Uterus (tissue), 2 donors: Measurements from ENCODE around the gene NUMA1.

ENCODE experiments used
- POLR2A ChIP-seq, 2 donors: fragments of 450-650 bp; IDR thresholded peaks; one replicate each; pipeline ENCODE4 v1.6.1; 2016; ENCODE audit warnings: antibody characterized with exemption in 2 of 2, mild to moderate bottlenecking in 1 of 2, moderate library complexity in 1 of 2
- TF ChIP-seq, protein P1 (sequence below), 4 experiments: fragments of 200-600 bp in 2 of 4; fragments of 450-650 bp in 2 of 4; sonication (generic) in 2 of 4; IDR thresholded peaks; one replicate each; pipeline ENCODE4 v1.5.1; 2016 to 2019; ENCODE audit warnings: antibody characterized with exemption in 4 of 4, mild to moderate bottlenecking in 2 of 4, moderate library complexity in 1 of 4

DNA sequence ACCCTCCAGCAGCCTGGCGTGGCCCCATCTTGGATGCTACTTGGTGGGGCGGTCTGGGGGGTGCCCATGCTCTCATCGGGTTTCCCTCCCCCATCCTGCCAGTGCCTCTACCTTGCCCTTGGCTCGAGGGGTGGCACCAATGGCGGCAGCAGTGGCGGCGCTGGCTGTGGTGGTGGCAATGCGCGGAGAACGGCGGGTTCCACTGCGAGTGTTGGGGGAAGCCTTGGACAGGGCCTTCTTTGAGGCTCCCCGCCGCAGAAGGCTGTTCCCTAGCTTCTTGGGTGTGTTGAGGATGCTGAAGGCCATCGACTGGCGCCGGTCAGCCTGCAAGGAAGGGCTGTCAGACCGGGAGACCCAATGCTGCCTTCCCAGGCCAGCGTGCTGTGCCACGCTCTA lies 76.6 kb downstream of the NUMA1 start:
- TF ChIP-seq POLR2A (IDR thresholded peaks at IDR 0.05), result no peak
- TF ChIP-seq, protein P1, sequence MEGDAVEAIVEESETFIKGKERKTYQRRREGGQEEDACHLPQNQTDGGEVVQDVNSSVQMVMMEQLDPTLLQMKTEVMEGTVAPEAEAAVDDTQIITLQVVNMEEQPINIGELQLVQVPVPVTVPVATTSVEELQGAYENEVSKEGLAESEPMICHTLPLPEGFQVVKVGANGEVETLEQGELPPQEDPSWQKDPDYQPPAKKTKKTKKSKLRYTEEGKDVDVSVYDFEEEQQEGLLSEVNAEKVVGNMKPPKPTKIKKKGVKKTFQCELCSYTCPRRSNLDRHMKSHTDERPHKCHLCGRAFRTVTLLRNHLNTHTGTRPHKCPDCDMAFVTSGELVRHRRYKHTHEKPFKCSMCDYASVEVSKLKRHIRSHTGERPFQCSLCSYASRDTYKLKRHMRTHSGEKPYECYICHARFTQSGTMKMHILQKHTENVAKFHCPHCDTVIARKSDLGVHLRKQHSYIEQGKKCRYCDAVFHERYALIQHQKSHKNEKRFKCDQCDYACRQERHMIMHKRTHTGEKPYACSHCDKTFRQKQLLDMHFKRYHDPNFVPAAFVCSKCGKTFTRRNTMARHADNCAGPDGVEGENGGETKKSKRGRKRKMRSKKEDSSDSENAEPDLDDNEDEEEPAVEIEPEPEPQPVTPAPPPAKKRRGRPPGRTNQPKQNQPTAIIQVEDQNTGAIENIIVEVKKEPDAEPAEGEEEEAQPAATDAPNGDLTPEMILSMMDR (IDR thresholded peaks at IDR 0.05), result no peak
